ENCODE data around the gene TMEM209.
"Not testable (repeated sequence)": the region's sequence is repeated elsewhere in the genome, so short reads cannot be mapped to it uniquely, and the experiment has no call there.

Gene TMEM209

DNA sequence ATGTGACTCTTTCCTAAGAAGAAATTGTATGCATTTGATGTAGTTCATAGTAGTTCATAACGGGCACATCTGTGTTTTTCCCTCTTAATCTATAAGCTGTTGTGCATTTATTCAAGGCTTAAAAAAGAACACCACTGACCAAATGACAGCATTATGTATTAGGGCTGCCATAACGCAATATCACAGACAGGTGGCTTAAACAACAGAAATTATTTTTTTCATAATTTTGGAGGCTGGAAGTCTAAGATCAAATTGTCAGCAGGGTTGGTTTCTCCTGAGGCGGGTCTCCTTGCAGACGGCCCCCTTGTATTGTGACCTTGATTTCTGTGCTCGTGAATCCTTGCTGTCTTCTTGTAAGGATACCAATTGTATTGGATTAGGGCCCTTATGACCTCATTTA is 1.8 kb upstream of the TMEM209 start:
- Histone ChIP-seq H3K9ac (ENCODE audit: low read depth, low read length) (no peak overlapping the region), H3K4me1 (ENCODE audit: insufficient read depth, low read length) (no peaks in the 10 kb centered on the region), H3K9me3 (ENCODE audit: control insufficient read depth, insufficient read depth, low read length) (no peaks in the 10 kb centered on the region), H3K36me3 (ENCODE audit: insufficient read depth, low read length) (peaks cover 7% of the 10 kb centered on the region)

DNA sequence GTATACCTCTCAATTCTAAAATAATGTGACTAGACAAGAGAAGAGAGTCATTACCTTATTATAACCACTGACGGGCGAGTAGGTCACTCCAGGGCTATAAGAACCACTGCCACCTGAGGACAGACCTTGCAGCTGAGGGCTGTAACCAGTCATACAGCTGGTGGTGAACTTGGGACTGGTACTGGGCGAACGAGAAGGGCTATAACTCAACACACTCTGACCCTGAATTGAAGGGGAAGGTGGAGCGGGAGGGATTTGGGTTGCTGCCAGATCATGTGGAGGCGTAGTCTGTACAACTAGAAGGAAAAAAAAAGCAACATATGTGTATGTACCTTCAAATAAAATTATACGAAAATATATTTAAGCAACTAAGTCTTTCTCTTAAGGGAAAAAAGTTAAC is 3.4 kb downstream of the TMEM209 start:
- Histone ChIP-seq H3K9ac (ENCODE audit: low read depth, low read length) (no peak overlapping the region), H3K4me1 (ENCODE audit: insufficient read depth, low read length) (no peaks in the 10 kb centered on the region), H3K9me3 (ENCODE audit: control insufficient read depth, insufficient read depth, low read length) (no peaks in the 10 kb centered on the region), H3K36me3 (ENCODE audit: insufficient read depth, low read length) (peaks cover 10% of the 10 kb centered on the region)

DNA sequence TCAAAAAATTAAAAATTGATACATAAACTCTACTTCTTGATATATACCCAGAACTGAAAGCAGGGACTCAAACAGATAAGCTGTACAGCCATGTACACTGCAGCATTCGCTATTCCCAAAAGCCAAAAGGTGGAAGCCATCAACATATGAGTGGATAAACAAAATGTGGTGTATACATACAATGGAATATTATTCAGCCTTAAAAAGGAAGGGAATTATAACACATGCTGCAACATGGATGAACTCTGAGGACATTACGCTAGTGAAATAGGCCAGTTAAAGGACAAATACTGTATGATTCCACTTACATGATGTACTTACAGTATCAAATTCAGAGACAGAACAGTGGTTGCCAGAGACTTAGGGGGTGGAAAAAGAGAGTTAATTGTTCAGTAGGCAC is 8.1 kb downstream of the TMEM209 start:
- no peaks in the 10 kb centered on the region for H3K4me1 ChIP-seq (ENCODE audit: insufficient read depth, low read length)
- no peaks in the 10 kb centered on the region for H3K9me3 ChIP-seq (ENCODE audit: control insufficient read depth, insufficient read depth, low read length)
- H3K36me3 ChIP-seq (ENCODE audit: insufficient read depth, low read length), result peaks cover 8% of the 10 kb centered on the region
- H3K9ac ChIP-seq (ENCODE audit: low read depth, low read length), result no peak overlapping the region

DNA sequence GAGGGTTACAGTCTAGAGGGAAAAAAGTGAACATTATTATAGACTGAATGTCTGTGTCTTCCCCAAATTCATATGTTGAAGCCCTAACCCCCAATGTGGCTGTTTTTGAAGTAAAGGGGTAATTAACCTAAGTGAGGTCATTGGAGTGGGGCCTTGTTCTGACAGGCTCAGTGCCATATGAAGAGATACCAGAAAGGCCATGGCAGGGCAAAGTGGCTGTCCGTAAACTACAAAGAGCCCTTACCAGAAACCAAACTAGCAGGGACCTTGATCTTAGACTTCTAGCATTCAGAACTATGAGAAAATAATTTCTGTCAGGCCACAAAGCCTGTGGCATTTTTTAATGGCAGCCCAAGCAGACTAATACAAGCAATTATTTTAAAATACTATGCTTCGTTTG is 8.7 kb downstream of the TMEM209 start:
- Histone ChIP-seq H3K9ac (ENCODE audit: low read depth, low read length) (no peak overlapping the region), H3K4me1 (ENCODE audit: insufficient read depth, low read length) (no peaks in the 10 kb centered on the region), H3K9me3 (ENCODE audit: control insufficient read depth, insufficient read depth, low read length) (no peaks in the 10 kb centered on the region), H3K36me3 (ENCODE audit: insufficient read depth, low read length) (peaks cover 6% of the 10 kb centered on the region)

DNA sequence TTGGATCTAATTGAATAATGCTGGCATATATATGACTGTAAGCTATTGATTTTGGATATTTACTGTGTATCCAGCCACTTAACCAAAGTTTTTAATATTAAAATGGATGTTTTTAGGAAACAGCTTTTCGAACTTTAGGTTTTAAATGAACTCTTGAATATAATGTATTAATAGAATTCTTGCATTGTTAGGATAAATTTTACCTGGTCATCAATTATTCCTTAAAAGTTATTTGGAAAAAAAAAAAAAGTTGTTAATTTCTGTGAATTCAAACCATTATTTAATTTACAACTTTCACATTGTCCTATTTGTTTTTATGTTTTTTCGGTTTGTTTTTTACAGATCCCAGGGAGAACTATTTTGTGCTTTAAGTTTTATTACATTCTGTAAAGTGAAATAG is 9.8 kb downstream of the TMEM209 start:
- Histone ChIP-seq H3K9ac (ENCODE audit: low read depth, low read length) (no peak overlapping the region), H3K36me3 (ENCODE audit: insufficient read depth, low read length) (peaks cover 4% of the 10 kb centered on the region), H3K4me1 (ENCODE audit: insufficient read depth, low read length) (no peaks in the 10 kb centered on the region), H3K9me3 (ENCODE audit: control insufficient read depth, insufficient read depth, low read length) (no peaks in the 10 kb centered on the region)

DNA sequence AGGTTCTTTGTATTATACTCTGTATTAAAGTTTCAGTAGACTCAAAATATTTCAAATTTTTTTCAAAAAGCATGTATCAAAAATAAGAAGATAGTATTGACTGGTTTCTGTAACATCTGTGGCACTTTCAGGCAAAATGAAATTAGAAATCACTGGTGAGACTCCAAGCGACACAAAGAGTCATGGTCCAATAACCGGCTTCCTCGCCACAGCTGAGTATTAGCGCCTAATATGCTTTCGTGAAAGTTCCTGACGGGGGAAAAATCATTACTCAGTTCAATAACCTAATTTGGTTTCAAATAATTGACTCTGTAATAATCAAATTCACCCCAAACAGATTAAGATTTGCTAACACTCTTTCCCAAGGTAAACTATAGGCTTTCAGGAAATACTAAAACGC is 13.4 kb downstream of the TMEM209 start:
- Histone ChIP-seq H3K9ac (ENCODE audit: low read depth, low read length) (no peak overlapping the region), H3K9me3 (ENCODE audit: control insufficient read depth, insufficient read depth, low read length) (no peaks in the 10 kb centered on the region), H3K4me1 (ENCODE audit: insufficient read depth, low read length) (no peaks in the 10 kb centered on the region), H3K36me3 (ENCODE audit: insufficient read depth, low read length) (peaks cover 4% of the 10 kb centered on the region)

DNA sequence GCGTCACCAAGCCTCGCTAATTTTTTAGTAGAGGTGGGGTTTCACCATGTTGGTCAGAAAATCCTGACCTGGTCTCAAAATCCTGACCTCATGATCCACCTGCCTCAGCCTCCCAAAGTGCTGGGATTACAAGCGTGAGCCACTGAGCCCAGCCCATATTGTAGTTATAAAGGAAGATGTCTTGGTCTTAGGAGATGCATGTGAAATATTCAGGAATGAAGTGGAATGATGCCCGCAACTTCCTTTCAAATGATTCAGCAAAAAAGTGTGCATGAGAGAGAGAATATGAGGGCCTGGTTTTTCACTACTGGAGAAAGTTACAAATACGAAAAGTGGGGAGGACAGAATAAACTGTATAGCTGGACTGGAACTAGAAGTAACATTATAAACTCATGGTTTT is 15.9 kb downstream of the TMEM209 start:
- Histone ChIP-seq H3K9me3 (ENCODE audit: control insufficient read depth, insufficient read depth, low read length) (no peaks in the 10 kb centered on the region; the same call in 1 of the 2 replicates), H3K36me3 (ENCODE audit: insufficient read depth, low read length) (peaks cover 5% of the 10 kb centered on the region), H3K9ac (ENCODE audit: low read depth, low read length) (no peak overlapping the region), H3K4me1 (ENCODE audit: insufficient read depth, low read length) (no peaks in the 10 kb centered on the region)

DNA sequence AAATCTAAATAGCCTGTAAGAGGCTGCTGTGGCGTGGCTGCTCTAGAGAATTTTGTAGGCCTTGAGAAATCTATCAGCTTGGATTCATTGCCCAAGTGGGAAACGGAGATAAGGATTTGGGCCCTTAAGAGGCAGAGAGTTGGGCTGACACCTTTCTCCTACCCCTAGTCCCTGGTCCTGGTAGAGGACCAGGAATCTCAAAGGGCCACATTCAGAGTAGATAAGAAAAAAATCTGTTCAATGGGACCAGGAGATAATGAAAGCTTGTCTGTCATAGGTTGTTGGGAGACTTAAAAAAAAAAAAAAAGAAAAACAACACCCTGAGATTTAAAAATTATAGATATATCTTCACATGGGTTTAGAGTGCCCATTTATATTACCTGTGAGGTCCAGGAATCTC is 17.8 kb downstream of the TMEM209 start:
- Histone ChIP-seq H3K9ac (ENCODE audit: low read depth, low read length) (no peak overlapping the region), H3K4me1 (ENCODE audit: insufficient read depth, low read length) (no peaks in the 10 kb centered on the region), H3K9me3 (ENCODE audit: control insufficient read depth, insufficient read depth, low read length) (no peaks in the 10 kb centered on the region; the same call in 1 of the 2 replicates), H3K36me3 (ENCODE audit: insufficient read depth, low read length) (peaks cover 5% of the 10 kb centered on the region)

DNA sequence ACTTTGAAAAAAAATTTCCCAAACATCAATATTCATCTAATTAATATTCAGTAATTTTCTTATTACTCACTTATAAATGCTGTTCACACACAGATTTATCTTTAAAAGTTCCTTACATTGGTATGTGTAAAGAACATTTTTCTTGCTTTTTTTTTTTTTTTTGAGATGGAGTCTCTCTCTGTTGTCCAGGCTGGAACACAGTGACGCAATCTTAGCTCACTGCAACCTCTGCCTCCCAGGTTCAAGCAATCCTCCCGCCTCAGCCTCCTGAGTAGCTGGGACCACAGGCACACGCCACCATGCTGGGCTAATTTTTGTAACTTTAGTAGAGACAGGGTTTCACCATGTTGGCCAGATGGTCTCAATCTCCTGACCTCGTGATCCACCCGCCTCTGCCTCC is 20.9 kb downstream of the TMEM209 start:
- H3K36me3 ChIP-seq (ENCODE audit: insufficient read depth, low read length), result peaks cover 14% of the 10 kb centered on the region
- not testable (repeated sequence) for H3K9me3 ChIP-seq (ENCODE audit: control insufficient read depth, insufficient read depth, low read length); H3K9ac ChIP-seq (ENCODE audit: low read depth, low read length); H3K4me1 ChIP-seq (ENCODE audit: insufficient read depth, low read length)

DNA sequence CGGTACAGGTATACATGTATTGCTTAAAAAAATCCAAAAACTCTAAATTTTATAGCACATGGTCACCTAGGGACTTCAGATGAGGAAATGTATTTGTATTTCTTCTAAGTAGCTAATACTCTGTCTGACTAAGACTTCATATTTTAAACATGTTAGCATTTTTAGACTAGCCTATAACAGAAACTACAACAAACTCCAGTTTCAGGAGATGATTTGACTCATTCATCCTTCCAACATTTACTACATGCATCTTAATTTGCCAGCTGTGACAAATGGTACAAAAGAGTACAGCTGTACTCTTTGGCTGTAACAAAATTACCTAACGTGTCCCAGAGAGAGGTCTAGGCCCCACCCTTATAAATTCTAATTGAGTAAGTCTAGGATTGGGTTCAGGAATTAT is 22.2 kb downstream of the TMEM209 start:
- Histone ChIP-seq H3K9me3 (ENCODE audit: control insufficient read depth, insufficient read depth, low read length) (no peaks in the 10 kb centered on the region; the same call in 1 of the 2 replicates), H3K36me3 (ENCODE audit: insufficient read depth, low read length) (peaks cover 14% of the 10 kb centered on the region), H3K4me1 (ENCODE audit: insufficient read depth, low read length) (no peaks in the 10 kb centered on the region), H3K9ac (ENCODE audit: low read depth, low read length) (no peak overlapping the region)

DNA sequence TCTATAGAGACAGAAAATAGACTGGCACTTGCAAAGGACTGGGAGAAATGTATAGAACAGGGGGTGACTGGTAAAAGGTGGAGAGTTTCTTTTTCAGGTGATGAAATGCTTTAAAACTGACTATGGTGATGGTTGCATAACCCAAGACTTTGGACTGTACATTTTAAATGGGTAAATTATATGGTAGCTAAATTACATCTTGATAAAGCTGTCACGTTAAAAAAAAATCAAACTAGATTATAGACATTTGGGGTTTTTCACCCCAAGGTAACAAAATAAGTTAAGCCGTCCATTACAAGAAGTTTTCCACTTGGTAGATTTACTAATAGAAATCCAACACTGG is 24.0 kb downstream of the TMEM209 start:
- no peaks in the 10 kb centered on the region; the same call in 1 of the 2 replicates for H3K9me3 ChIP-seq (ENCODE audit: control insufficient read depth, insufficient read depth, low read length)
- H3K36me3 ChIP-seq (ENCODE audit: insufficient read depth, low read length), result peaks cover 14% of the 10 kb centered on the region
- H3K4me1 ChIP-seq (ENCODE audit: insufficient read depth, low read length), result no peaks in the 10 kb centered on the region
- no peak overlapping the region for H3K9ac ChIP-seq (ENCODE audit: low read depth, low read length)

DNA sequence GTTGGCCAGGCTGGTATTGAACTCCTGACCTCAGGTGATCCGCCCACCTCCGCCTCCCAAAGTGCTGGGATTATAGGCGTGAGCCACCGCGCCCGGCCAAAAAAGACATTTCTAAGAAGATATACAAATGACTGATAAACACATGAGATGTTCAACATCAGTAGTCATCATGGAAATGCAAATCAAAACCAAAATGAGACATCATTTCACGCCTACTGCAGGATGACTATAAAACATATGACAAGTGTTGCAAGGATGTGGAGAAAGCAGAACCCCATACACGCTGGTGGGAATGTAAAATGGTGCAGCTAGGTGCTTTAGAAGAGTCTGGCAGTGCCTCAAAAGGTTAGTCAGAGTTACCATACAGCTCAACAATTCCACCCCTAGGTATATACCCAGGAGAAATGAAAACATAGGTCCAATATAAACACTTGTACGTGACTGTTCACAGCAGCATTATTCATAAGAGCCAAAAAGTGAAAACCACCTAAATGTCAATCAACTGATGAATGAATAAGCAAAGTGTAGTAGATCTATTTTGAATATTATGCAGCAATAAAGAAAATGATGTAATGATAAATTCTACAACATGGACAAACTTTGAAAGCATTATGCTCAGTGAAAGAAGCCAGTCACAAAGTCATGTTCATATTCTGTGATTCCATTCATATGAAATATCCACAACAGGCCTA is 24.5 kb downstream of the TMEM209 start:
- Histone ChIP-seq H3K9me3 (ENCODE audit: control insufficient read depth, insufficient read depth, low read length) (no peaks in the 10 kb centered on the region; the same call in 1 of the 2 replicates), H3K4me1 (ENCODE audit: insufficient read depth, low read length) (no peaks in the 10 kb centered on the region), H3K36me3 (ENCODE audit: insufficient read depth, low read length) (peaks cover 14% of the 10 kb centered on the region), H3K9ac (ENCODE audit: low read depth, low read length) (no peak overlapping the region)

DNA sequence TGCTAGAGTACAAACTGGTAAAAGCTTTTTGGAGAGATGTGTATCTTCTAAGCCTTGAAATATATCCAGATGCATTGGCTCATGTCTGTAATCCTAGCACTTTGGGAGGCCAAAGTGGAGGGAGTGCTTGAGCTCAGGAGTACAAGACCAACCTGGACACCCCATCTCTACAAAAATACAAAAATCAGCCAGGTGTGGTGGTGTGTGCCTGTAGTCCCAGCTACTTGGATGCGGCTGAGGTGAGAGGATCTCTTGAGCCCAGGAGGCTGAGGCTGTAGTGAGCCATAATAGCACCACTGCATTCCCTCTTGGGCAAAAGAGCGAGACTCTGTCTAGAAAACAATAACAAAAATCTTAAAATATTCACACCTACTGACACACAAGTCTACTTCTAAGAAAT is 25.6 kb downstream of the TMEM209 start:
- Histone ChIP-seq H3K4me1 (ENCODE audit: insufficient read depth, low read length) (no peaks in the 10 kb centered on the region), H3K36me3 (ENCODE audit: insufficient read depth, low read length) (peaks cover 9% of the 10 kb centered on the region), H3K9me3 (ENCODE audit: control insufficient read depth, insufficient read depth, low read length) (no peaks in the 10 kb centered on the region), H3K9ac (ENCODE audit: low read depth, low read length) (no peak overlapping the region)

DNA sequence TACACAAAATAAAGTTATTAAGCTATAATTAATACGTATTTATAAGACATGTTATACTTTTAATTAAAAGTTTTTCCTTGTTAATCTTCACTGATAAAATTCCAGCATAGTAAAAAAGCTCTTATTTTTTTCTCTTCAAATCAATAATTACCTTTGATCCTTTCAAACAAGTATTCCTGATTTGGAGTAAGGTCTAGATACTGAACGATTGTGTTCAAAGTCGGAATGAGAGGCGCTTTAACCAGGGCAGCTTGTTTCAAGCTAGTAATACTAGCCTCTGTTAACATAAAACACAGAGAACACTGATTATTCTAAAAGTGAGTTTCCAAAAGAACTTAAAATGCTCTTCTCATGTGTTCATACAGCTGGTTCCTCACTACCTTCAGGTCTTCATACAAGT is 27.0 kb downstream of the TMEM209 start:
- no peaks in the 10 kb centered on the region for H3K9me3 ChIP-seq (ENCODE audit: control insufficient read depth, insufficient read depth, low read length)
- H3K9ac ChIP-seq (ENCODE audit: low read depth, low read length), result no peak overlapping the region
- H3K36me3 ChIP-seq (ENCODE audit: insufficient read depth, low read length), result peaks cover 13% of the 10 kb centered on the region
- no peaks in the 10 kb centered on the region for H3K4me1 ChIP-seq (ENCODE audit: insufficient read depth, low read length)

DNA sequence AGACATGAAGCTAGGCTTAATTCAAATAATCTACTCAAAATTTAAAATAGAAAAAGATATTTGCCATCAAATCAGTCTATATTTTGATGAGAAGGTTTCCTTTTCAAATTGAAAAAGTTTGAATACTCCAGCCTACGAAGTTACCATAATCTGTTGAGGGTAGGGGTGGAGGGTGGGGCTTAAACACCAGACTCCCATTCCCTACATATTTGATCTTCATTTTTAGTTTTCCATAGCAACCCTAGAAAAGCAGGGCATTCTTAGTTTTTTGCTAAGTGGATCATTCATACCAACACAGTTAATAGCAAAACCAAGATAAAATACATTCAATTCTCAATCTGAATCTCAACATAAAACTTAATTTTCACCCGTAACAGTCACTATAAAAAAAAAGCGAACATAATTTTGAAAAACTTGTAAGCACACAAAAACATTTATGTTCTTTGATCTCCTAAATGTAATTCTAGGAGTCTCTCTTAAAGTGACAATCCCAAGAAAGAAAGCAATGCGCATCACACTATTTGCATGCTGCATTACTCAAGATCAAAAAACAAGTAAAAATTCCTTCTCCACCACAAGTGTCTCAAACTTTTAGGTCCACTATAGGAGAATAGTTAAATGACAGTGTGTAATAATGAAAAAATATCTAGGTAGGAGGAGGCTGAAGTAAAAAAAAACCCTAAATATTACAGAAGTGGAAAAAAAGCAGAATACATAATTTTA is 30.8 kb downstream of the TMEM209 start:
- Histone ChIP-seq H3K9ac (ENCODE audit: low read depth, low read length) (no peak overlapping the region), H3K4me1 (ENCODE audit: insufficient read depth, low read length) (no peaks in the 10 kb centered on the region), H3K9me3 (ENCODE audit: control insufficient read depth, insufficient read depth, low read length) (no peaks in the 10 kb centered on the region), H3K36me3 (ENCODE audit: insufficient read depth, low read length) (peaks cover 4% of the 10 kb centered on the region)
